Psoas muscle (tissue), 8 donors: ENCODE results near the gene HNRNPH1. TPM values are rescaled to one million over a fixed set of nuclear protein-coding genes. Genes with fewer than 3 reads are reported as not detected.
"Not testable (repeated sequence)": the region's sequence is repeated elsewhere in the genome, so short reads cannot be mapped to it uniquely, and the experiment has no call there.

Experiments
- ATAC-seq, 4 donors: fragments of 200-7000 bp; cut with Tn5 transposase; one replicate each; pipeline ENCODE4 v1.9.1; 2020; ENCODE audit warnings: moderate library complexity in 3 of 4, mild to moderate bottlenecking in 2 of 4
- DNase-seq, 2 donors: peaks; one replicate each; pipeline ENCODE4 v3.0.0-alpha.2; 2020
- H3K27ac ChIP-seq: fragments of 200-600 bp; one replicate; pipeline ENCODE4 v1.8.0; 2022
- H3K27me3 ChIP-seq, 3 donors: fragments of 200-600 bp in 1 of 3; one replicate each; pipeline versions ENCODE4 v1.6.1 to v1.8.0; 2013 to 2022; ENCODE audit warnings: low read length in 2 of 3, mild to moderate bottlenecking in 2 of 3, moderate library complexity in 1 of 3; ENCODE audit not compliant: insufficient read depth in 3 of 3
- H3K36me3 ChIP-seq, 2 donors: fragments of 200-600 bp in 1 of 2; one replicate each; pipeline versions ENCODE4 v1.6.1 to v1.8.0; 2013 to 2022; ENCODE audit warnings: low read depth in 1 of 2, mild to moderate bottlenecking in 1 of 2, moderate library complexity in 1 of 2; ENCODE audit not compliant: insufficient read depth in 1 of 2
- H3K4me1 ChIP-seq: fragments of 200-600 bp; one replicate; pipeline ENCODE4 v1.8.0; 2022
- H3K4me3 ChIP-seq: fragments of 200-600 bp; one replicate; pipeline ENCODE4 v1.8.0; 2022; ENCODE audit warnings: mild to moderate bottlenecking
- H3K9me3 ChIP-seq: fragments of 200-600 bp; one replicate; pipeline ENCODE4 v1.8.0; 2022
- CTCF ChIP-seq: fragments of 200-600 bp; IDR thresholded peaks from one replicate; pipeline ENCODE4 v1.8.0; 2022; ENCODE audit warnings: antibody characterized with exemption
- WGBS, 3 donors: extraction: QIAGEN DNeasy Blood & Tissue Kit; methylation state at CpG; one replicate each; pipeline versions ENCODE4 v1.1.6 to v1.1.7; 2013; 5-methylcytosine and 5-hydroxymethylcytosine counted together
- intact Hi-C, 2 donors: fragments of 100-400 bp; cut with DNase I; formaldehyde crosslinking; loops; one replicate each; pipeline versions ENCODE4 v1.11.0 to v1.14.2; 2022
- polyA plus RNA-seq, 3 donors: library from polyadenylated mRNA; stranded (reverse); fragments of 200-250 nt; gene quantifications; one replicate each; pipeline ENCODE4 v1.2.3, GENCODE V29; 2013
- total RNA-seq, 4 donors: library from RNA; stranded (reverse); fragmentation: NEBNext Ultra II Directional in 2 of 4; extraction: Animal tissue kit (Norgen Biotek cat#: 25700) in 2 of 4; gene quantifications; one replicate each; pipeline versions ENCODE4 v1.2.1 to v1.2.4, GENCODE V29; 2021 to 2023
- donor health status: healthy with polysubstance abuse.
- donor health status: DM: no; HTN: no; CAD: no; lungs with moderate emphysema.
- donor health status: Bipolar disorder and iron deficiency.
- donor health status: healthy.
- donor health status: DM: yes; HTN: yes; CAD: no.
- donor health status: DM: no; HTN: no; CAD: no.
- donor health status: DM: no; HTN: no; CAD: no.
- donor health status: DM: yes; HTN: yes; CAD: no.

Gene HNRNPH1
- total and polyA plus RNA-seq, 7 donors: 105 to 226 (median 168) TPM

GRCh38 chr5:179649166-179649703 lies 25.8 kb upstream of the HNRNPH1 start:
- DNase-seq, H3K27me3 ChIP-seq, ATAC-seq, intact Hi-C loops, H3K9me3 ChIP-seq, H3K4me3 ChIP-seq, H3K4me1 ChIP-seq, H3K36me3 ChIP-seq, H3K27ac ChIP-seq: not testable (repeated sequence)
- WGBS, 3 donors: 70 to 82% (median 72%) methylated on average over 6 to 10 of the region's 10 CpGs

- TF ChIP-seq CTCF: no peak
- Histone ChIP-seq H3K36me3 (no peaks in the 10 kb centered on the region), H3K9me3 (no peaks in the 10 kb centered on the region), H3K4me1 (no peaks in the 10 kb centered on the region), H3K27me3 (no peaks in the 10 kb centered on the region), H3K27ac (no peak overlapping the region), H3K4me3 (no peak overlapping the region)
- intact Hi-C loops: no loop called here
- DNase-seq (no peak), ATAC-seq (no peak)
- 70 to 79% (median 74%) methylated on average over 9 of the region's 9 CpGs for WGBS, 3 donors
These were observed 24.9 kb upstream of the HNRNPH1 start for GRCh38 chr5:179648410-179648809.

GRCh38 chr5:179644766-179645165 lies 21.3 kb upstream of the HNRNPH1 start:
- H3K4me1 ChIP-seq, ATAC-seq, DNase-seq, H3K36me3 ChIP-seq, H3K27ac ChIP-seq, H3K9me3 ChIP-seq, H3K27me3 ChIP-seq, intact Hi-C loops, H3K4me3 ChIP-seq: not testable (repeated sequence)
- 75 to 80% (median 78%) methylated on average over 4 to 5 of the region's 5 CpGs for WGBS, 3 donors

GRCh38 chr5:179643141-179643920 lies 19.9 kb upstream of the HNRNPH1 start:
- H3K27ac ChIP-seq, H3K27me3 ChIP-seq, H3K4me3 ChIP-seq, DNase-seq, intact Hi-C loops, H3K9me3 ChIP-seq, H3K4me1 ChIP-seq, H3K36me3 ChIP-seq, ATAC-seq: not testable (repeated sequence)
- WGBS, 3 donors: 83 to 88% (median 84%) methylated on average over 14 to 15 of the region's 16 CpGs

GRCh38 chr5:179642626-179643025 lies 19.2 kb upstream of the HNRNPH1 start:
- ATAC-seq, DNase-seq, intact Hi-C loops: not testable (repeated sequence)

GRCh38 chr5:179641745-179642144 lies 18.3 kb upstream of the HNRNPH1 start:
- H3K9me3 ChIP-seq, H3K27me3 ChIP-seq, intact Hi-C loops, H3K27ac ChIP-seq, ATAC-seq, H3K4me1 ChIP-seq, H3K4me3 ChIP-seq, DNase-seq, H3K36me3 ChIP-seq: not testable (repeated sequence)
- WGBS, 3 donors: 0% methylated on average over 1 of the region's 4 CpGs; no CpG with 5 or more reads in 2 of the 3 donors

More at GRCh38 chr5:179642626-179643025, 19.2 kb upstream of the HNRNPH1 start:
- H3K27ac ChIP-seq, H3K27me3 ChIP-seq, H3K9me3 ChIP-seq, H3K4me1 ChIP-seq, H3K36me3 ChIP-seq, H3K4me3 ChIP-seq: not testable (repeated sequence)
- 80 to 84% (median 84%) methylated on average over 13 to 17 of the region's 17 CpGs for WGBS, 3 donors

- H3K4me1 ChIP-seq, DNase-seq, H3K27me3 ChIP-seq, ATAC-seq, intact Hi-C loops, H3K4me3 ChIP-seq, H3K27ac ChIP-seq, H3K9me3 ChIP-seq, H3K36me3 ChIP-seq: not testable (repeated sequence)
- WGBS, 3 donors: 93 to 95% (median 95%) methylated on average over 10 to 11 of the region's 11 CpGs
These were observed 15.8 kb upstream of the HNRNPH1 start for GRCh38 chr5:179639296-179639695.

GRCh38 chr5:179634370-179635172 lies 11.1 kb upstream of the HNRNPH1 start:
- H3K9me3 ChIP-seq, H3K36me3 ChIP-seq, H3K27ac ChIP-seq, H3K27me3 ChIP-seq, DNase-seq, H3K4me1 ChIP-seq, intact Hi-C loops: not testable (repeated sequence)
- peak overlapping the region; percentile 46 for H3K4me3 ChIP-seq
- WGBS, 3 donors: 2 to 4% methylated on average over 9 of the region's 49 CpGs; no CpG with 5 or more reads in 1 of the 3 donors
- ATAC-seq: peak; percentile 97 to 98 (median 97)

- H3K4me1 ChIP-seq, DNase-seq, intact Hi-C loops, H3K27ac ChIP-seq, H3K9me3 ChIP-seq, H3K27me3 ChIP-seq, H3K36me3 ChIP-seq: not testable (repeated sequence)
- WGBS, 3 donors: 76 to 82% (median 78%) methylated on average over 19 of the region's 38 CpGs
- peak in 1 of 4 donors; percentile 1 for ATAC-seq
- H3K4me3 ChIP-seq: peak overlapping the region; percentile 57
These were observed 10.3 kb upstream of the HNRNPH1 start for GRCh38 chr5:179633501-179634369.
